GM10248 (cell line): ENCODE results near the gene PPFIA1.

Source experiments
- CTCF ChIA-PET: fragments of 300-600 bp; sonication (Branson Sonifier 250); formaldehyde crosslinking; extraction: SDS; loops from one replicate; lab custom pipeline; 2021; ENCODE audit warnings: antibody characterized with exemption; lab: Yijun Ruan, JAX
- POLR2A ChIA-PET: fragments of 350-650 bp; sonication (Branson Sonifier 250); formaldehyde crosslinking; extraction: SDS; loops from one replicate; lab custom pipeline; 2020; ENCODE audit warnings: antibody characterized with exemption; lab: Yijun Ruan, JAX
- DNase-seq: peaks from one replicate; pipeline ENCODE4 v3.0.0; 2012; ENCODE audit errors: extremely low spot score
- TF ChIP-seq, protein P1 (sequence below): IDR thresholded peaks from 2 replicates; pipeline ENCODE4 v1.5.1; 2012; ENCODE audit warnings: mild to moderate bottlenecking, low read depth; ENCODE audit errors: extremely low read depth, missing control alignments, control extremely low read depth

Gene PPFIA1

GRCh38 chr11:70241709-70242108 is 28.8 kb upstream of the PPFIA1 start:
- POLR2A ChIA-PET: no interaction called here
- TF ChIP-seq, protein P1, sequence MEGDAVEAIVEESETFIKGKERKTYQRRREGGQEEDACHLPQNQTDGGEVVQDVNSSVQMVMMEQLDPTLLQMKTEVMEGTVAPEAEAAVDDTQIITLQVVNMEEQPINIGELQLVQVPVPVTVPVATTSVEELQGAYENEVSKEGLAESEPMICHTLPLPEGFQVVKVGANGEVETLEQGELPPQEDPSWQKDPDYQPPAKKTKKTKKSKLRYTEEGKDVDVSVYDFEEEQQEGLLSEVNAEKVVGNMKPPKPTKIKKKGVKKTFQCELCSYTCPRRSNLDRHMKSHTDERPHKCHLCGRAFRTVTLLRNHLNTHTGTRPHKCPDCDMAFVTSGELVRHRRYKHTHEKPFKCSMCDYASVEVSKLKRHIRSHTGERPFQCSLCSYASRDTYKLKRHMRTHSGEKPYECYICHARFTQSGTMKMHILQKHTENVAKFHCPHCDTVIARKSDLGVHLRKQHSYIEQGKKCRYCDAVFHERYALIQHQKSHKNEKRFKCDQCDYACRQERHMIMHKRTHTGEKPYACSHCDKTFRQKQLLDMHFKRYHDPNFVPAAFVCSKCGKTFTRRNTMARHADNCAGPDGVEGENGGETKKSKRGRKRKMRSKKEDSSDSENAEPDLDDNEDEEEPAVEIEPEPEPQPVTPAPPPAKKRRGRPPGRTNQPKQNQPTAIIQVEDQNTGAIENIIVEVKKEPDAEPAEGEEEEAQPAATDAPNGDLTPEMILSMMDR: no peak
- no peak for DNase-seq
- CTCF ChIA-PET: no interaction called here

GRCh38 chr11:70242885-70243284 is 27.6 kb upstream of the PPFIA1 start:
- TF ChIP-seq, protein P1: no peak
- ChIA-PET CTCF (no interaction called here), POLR2A (no interaction called here)
- no peak for DNase-seq

GRCh38 chr11:70243912-70244652 is 26.4 kb upstream of the PPFIA1 start:
- TF ChIP-seq, protein P1: no peak
- CTCF ChIA-PET: no interaction called here
- DNase-seq: no peak
- POLR2A ChIA-PET: no interaction called here

GRCh38 chr11:70244698-70245097 is 25.8 kb upstream of the PPFIA1 start:
- ChIA-PET CTCF (no interaction called here), POLR2A (no interaction called here)
- TF ChIP-seq, protein P1: no peak
- DNase-seq: no peak

GRCh38 chr11:70246196-70246595 is 24.3 kb upstream of the PPFIA1 start:
- TF ChIP-seq, protein P1: no peak
- ChIA-PET POLR2A (no interaction called here), CTCF (no interaction called here)
- DNase-seq: no peak

DNA sequence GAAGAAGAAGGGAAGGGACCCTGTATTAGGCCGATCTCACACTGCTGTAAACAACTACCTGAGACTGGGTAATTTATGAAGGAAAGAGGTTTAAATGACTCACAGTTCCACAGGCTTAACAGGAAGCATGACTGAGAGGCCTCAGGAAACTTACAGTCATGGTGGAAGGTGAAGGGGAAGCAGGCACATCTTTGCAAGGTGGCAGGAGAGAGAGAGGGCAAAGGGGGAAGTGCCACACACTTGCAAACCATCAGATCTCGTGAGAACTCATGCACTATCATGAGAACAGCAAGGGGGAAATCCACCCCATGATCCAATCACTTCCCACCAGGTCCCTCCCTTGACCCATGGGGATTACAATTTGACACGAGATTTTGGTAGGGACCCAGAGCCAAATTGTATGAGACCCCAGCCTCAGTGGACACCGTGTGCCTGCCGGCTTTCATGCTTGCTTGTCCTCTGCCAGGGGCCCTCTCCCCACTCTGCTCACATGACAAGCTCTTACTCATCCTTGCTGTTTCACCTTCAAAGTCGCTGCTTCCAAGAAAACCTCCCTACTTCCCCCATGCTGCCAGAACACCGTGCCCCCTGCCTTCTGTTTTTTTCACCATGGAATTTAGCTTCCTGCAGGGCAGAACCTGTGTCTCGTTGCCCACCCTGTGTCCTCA is 23.3 kb upstream of the PPFIA1 start:
- TF ChIP-seq, protein P1: no peak
- ChIA-PET CTCF (interaction anchor here (1.3 kb wide), 1 partner anchor 13 kb away, joined by 3 read pairs; no protein-coding TSS in a partner anchor), POLR2A (no interaction called here)
- no peak for DNase-seq
